HS-27A (cell line): ENCODE measurements around the gene SLC38A7.

ENCODE experiments used
- DNase-seq: peaks from one replicate; pipeline ENCODE4 v3.0.0-alpha.2; 2012; ENCODE audit warnings: low read depth, missing footprints

The SLC38A7 gene

GRCh38 chr16:58636466-58636865, 48.1 kb downstream of the SLC38A7 start:
- no peak for DNase-seq

GRCh38 chr16:58635502-58635901, 49.1 kb downstream of the SLC38A7 start:
- DNase-seq = no peak

- DNase-seq = no peak
Measured at GRCh38 chr16:58634265-58634802, 50.2 kb downstream of the SLC38A7 start.

GRCh38 chr16:58629733-58630640, 54.6 kb downstream of the SLC38A7 start, which contains the start of gene CNOT1:
CNOT1 (minus strand) TSS chr16:58629826; CDS start chr16:58599337, 30,489 bp downstream.
- DNase-seq = peak; percentile 99

GRCh38 chr16:58628845-58629732, 55.5 kb downstream of the SLC38A7 start:
- DNase-seq = peak; percentile 47

- no peak for DNase-seq
Measured at GRCh38 chr16:58624209-58624608, 60.4 kb downstream of the SLC38A7 start.

GRCh38 chr16:58620396-58620795, 64.2 kb downstream of the SLC38A7 start:
- no peak for DNase-seq

GRCh38 chr16:58615280-58615679, 69.3 kb downstream of the SLC38A7 start:
- no peak for DNase-seq
